Stimulated activated CD8-positive, alpha-beta memory T cell treated with anti-CD3 and anti-CD28 coated beads, Interleukin-15, amount 100 ng/mL, for 24 hours (primary cell): ENCODE data around the gene C19orf44.

Experiments
- DNase-seq: peaks from one replicate; pipeline ENCODE4 v3.0.0-alpha.2; 2020; ENCODE audit warnings: low read depth

The C19orf44 gene

GRCh38 chr19:16518061-16518460 lies 21.9 kb downstream of the C19orf44 start:
- no peak for DNase-seq

- no peak for DNase-seq
Observed at GRCh38 chr19:16518483-16519229, 22.5 kb downstream of the C19orf44 start.

- no peak for DNase-seq
Observed at GRCh38 chr19:16519230-16519687, 23.1 kb downstream of the C19orf44 start.

- DNase-seq = no peak
Observed at GRCh38 chr19:16520074-16520973, 24.1 kb downstream of the C19orf44 start.

DNA sequence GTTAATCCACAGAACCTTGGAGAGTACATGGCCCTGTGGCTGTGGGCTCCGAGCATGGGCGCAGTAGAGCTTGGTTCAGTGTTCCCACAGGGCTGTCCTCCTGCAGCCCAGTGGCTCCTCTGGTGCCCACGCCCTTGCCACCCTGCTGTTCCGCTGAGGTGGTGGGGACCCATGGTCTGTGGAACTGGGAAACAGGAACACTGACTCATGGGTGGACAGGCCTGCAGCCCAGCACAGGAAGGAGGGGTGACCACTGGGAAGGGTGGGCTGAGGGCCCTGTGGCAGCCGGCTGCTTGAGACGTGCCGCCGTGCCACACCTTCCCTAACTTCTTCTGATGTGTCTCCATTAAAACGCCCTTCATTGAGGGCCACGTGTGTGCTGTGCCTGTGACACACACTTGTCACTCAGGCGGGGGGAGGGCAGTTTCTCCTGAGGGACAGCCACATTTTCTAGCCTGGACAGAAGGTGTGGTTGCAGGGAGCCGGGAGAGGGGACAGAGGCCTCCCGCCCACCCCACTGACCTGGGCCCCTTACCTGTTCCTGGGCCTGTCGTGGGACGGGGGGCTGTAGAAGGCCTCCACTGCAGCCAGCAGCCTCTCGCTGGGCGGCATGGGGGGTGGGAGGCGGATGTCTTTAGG lies 24.9 kb downstream of the C19orf44 start:
- DNase-seq = no peak

- DNase-seq = no peak
Observed at GRCh38 chr19:16521715-16522289, 25.6 kb downstream of the C19orf44 start.

GRCh38 chr19:16522559-16523377 lies 26.6 kb downstream of the C19orf44 start:
- DNase-seq = no peak

DNA sequence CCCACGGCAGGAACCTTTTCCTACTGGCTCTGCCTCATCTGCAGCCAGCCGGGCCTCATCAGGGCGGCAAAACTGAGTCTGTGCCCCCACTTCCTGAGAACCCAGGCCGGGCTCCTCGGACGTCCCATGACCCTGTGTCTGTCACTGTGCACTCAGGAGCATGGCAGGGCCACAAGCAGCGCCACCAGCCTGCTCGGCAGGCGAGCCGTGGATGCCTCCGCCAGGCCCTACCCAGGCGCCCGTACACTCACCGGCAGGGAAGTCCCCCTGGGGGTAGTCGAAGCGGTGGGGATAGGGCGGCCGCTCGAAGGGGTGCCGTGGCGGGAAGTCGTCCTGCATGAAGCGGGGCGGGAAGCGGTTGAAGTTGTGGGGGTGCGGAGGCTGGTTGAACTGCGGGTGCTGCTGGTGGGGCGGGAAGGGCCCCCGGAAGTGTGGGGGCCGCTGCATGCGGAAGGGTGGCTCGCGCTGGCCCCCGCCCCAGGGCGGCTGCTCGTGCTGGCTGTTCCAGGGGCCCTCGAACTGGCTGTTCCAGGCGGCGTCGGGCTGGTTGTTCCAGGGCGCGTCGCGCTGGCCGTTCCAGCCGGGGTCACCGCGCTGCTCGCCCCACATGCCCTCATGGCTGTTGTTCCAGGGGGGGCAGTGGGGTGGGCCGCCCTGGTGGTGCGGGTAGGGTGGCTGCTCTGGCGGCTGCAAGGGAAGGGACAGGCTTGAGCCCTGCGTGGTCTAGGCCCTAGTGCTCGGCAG lies 29.0 kb downstream of the C19orf44 start:
- no peak for DNase-seq

DNA sequence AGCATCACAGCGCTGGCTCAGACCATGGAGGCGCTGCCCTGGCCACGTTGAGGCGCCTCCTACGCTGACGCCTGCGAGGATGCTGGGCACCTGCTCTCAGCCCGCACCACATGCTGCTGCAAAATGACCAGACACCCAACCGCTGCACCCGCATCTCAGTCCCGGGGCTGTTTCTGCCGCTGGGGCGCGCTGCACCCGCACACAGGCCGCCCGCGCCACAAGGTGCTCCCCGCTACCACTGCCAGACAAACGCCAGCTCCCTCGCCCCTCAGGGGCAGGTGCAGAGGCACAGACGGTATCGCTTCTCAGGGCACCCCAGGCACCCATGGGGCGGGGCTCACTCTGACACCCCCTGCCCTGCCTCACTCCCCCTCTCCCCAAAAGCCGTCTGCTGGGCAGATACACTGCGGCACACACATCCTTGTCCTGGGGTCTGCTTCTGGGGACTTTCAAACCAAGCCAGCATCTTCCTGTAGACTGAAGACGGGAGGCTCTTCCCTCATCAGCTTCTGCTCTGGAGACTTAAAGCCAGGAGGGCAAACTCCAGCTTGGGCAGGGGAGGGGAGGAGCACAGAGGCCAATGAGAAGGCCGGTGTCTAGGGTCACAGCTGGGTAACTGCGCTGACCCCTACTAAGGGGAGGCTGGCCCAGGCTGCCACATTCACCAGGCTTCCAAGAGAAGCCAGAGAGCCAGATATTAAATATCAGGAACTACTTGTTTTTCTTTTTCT lies 29.7 kb downstream of the C19orf44 start:
- no peak for DNase-seq

GRCh38 chr19:16527334-16527935 lies 31.2 kb downstream of the C19orf44 start:
- no peak for DNase-seq

DNA sequence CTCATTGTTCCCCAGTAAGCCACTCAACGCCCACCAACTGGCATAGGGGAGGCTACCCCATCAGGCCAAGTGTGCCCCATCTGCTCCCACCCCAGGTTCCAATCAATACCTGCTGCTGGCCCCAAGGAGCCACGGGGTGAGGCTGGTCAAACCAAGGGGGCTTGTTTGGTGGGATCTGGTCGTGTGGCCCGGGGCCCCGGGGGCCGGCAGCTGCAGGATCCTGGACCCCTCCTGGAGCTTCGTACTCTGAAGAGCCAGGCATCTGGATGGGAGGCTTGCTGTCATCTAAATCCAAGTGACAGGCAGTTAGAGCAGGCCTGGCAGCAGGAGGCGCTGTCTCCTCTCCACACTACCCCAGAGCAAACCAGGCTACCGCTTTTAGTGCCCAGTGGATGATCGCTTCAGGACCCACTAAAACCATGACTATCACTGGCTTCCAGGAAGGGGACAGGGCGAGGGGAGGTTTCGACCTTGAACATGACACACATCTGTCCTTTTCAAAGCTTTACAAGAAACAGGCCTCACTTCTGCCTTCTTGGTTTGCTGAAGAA lies 31.9 kb downstream of the C19orf44 start:
- no peak for DNase-seq

- DNase-seq = no peak
Observed at GRCh38 chr19:16529466-16530144, 33.4 kb downstream of the C19orf44 start.

- no peak for DNase-seq
Observed at GRCh38 chr19:16530540-16531379, 34.6 kb downstream of the C19orf44 start.

GRCh38 chr19:16531380-16531669 lies 35.1 kb downstream of the C19orf44 start:
- no peak for DNase-seq

DNA sequence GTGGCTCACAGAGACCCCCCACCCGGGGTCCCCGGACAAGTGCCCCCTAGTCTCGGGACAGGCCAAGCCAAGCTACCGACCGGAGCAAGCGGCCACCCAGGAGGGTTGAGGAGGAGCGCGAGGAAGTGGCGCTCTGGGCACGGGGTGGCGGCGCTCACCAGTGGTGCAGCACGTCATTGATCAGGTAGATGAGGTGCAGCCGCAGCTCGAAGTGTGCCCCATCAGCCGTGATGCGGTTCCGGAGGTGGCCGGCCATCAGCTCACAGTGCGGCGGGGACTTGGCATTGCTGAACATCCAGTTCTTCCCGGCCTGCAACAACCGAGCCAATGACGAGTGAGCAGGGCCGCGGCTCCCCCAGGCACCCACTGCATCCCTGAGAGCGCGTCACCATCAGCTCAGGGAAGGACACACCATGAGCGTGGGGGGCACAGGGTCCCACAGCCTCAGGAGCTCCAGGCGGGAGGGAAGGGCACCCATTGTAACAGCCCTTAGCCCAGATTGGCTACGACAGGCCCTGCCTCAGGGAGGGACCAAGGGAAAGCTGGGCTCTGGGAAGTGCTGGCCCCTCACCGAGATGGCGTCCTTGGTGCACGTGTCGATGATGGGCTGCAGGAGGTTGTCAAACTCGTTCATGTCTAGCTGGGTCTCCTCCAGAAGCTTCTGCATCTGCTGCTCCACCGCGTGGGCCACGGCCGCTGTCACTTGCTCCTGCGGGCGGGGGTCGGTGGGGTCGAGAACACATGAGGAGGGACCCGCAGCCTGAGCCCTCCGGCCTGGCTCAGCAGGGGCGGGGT lies 36.4 kb downstream of the C19orf44 start:
- DNase-seq = no peak

DNA sequence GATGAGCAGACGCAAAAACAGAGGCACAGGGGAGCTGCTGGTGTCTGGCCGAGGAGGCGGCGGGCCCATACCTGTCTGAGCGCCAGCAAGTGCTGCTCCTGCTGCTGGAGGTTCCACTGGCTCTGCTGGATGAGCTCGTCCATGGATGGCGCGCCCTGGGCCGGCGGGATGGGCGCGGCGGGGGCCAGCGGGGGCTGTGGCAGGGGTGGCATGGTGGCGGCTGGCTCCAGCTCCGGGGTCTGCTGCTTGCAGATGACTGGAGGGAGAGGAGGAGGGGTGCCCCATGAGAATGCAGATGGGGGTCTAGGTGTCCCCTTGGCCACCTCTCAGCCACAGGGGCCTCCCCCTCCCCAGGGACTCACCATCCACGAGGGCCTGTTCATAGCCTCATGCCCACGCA lies 39.2 kb downstream of the C19orf44 start:
- DNase-seq = no peak

- no peak for DNase-seq
Observed at GRCh38 chr19:16536130-16536529, 39.9 kb downstream of the C19orf44 start.
